ENCODE data around the gene AFG1L. TPM values are rescaled to one million over a fixed set of nuclear protein-coding genes. Genes with fewer than 3 reads are reported as not detected.

Gene AFG1L
- total and polyA plus RNA-seq, 2 experiments from 2014 or later, result 1.2 to 3.5 TPM

DNA sequence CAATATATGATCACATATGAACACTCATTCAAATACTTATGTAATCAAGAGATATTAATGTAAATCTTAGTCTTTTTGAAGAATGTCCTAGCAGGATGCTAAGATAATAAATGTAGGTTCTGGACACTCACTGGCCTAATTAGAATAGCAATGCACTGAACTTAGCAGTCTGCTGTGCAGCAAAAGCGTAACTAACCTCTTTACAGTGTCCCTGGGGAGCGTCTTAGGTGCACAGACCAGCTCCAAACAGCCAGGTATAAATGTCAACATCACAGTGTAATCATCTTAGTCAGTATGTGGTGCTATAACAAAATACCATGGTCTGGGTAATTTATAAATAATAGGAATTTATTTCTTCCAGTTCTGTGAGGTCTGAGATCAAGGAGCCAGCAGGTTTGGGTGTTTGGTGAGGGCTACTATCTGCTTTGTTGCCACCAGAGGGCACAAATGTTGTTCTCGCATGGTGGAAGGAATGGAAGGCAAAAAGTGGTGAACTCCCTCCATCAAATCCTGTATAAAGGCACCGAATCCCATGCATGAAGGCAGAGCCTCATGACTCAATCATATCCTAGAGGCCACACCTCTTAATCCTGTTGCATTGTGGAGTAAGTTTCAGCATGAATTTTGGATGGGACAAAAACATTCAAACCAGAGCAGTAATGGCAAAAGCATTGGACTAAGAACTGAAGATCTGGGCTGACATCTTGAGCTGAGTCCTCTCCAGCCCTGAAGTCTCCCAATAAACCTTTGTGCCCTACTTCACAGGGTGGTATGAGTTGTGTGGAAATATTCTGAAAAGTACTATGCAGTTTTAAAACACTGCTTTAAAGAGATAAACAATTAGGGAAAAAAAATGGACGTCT, 224.1 kb downstream of the AFG1L start:
- Histone ChIP-seq H2AFZ (no peak overlapping the region), H3K9ac (no peak overlapping the region), H3K79me2 (ENCODE audit: insufficient read depth) (no peaks in the 10 kb centered on the region), H3K9me2 (ENCODE audit: insufficient read depth) (no peaks in the 10 kb centered on the region), H3K4me3 (no peak overlapping the region), H3F3A (ENCODE audit: insufficient read depth) (no peaks in the 10 kb centered on the region), H3K27ac (no peak overlapping the region), H3K27me3 (replicated peaks; ENCODE audit: insufficient read depth) (no peaks in the 10 kb centered on the region), H3K4me1 (ENCODE audit: insufficient read depth) (no peaks in the 10 kb centered on the region), H4K20me1 (ENCODE audit: insufficient read depth) (no peaks in the 10 kb centered on the region), H3K36me3 (ENCODE audit: low read depth) (0 out of 2 replicates have a peak, but pooled peaks cover 4% of the 10 kb centered on the region), H3K4me2 (ENCODE audit: unreplicated experiment) (no peak overlapping the region), H3K9me3 (ENCODE audit: low read depth) (no peaks in the 10 kb centered on the region)
- TF ChIP-seq EZH2 (IDR thresholded peaks at IDR 0.05; ENCODE audit: insufficient read depth, poor library complexity, severe bottlenecking), result no peak
- no peak for TF ChIP-seq EZH2phosphoT487 (IDR thresholded peaks at IDR 0.05; ENCODE audit: insufficient read depth, low read depth)
- 79 to 83% methylated on average over 5 of the region's 5 CpGs for WGBS, 2 experiments (ENCODE audit: low coverage in 1 of 2, low lambda C conversion rate in 2 of 2, missing lambda C conversion rate in 2 of 2)
- in situ Hi-C loops (cut with MboI), result no loop called here
- peak; percentile 55 for DNase-seq

DNA sequence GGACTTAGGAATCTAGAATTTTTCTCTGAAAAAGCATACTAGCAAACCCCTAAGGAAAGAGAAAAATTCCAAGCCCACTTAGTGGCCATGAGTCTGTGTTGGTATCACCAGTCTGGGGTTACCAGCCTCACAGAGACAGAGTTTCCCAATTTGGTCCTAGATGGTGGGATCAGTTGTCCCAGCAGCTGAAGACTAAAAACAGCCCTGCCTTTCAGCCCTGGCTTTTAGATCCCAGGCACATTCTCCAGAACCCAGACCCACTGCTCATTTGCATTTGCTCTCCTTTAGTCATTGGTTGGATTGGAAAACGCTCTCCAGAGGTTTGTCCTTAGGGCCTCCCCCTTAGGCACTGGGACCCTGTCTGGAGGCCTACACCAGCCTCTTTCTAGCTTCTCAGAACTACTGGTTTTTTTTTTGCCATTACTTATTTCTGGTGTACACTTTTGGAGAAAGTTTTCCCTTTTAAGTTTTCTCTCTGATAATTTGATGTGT, 226.8 kb downstream of the AFG1L start:
- Histone ChIP-seq H3K4me3 (no peak overlapping the region), H4K20me1 (ENCODE audit: insufficient read depth) (no peaks in the 10 kb centered on the region), H3K9me2 (ENCODE audit: insufficient read depth) (no peaks in the 10 kb centered on the region), H3F3A (ENCODE audit: insufficient read depth) (no peaks in the 10 kb centered on the region), H2AFZ (no peak overlapping the region), H3K27ac (no peak overlapping the region), H3K4me1 (ENCODE audit: insufficient read depth) (no peaks in the 10 kb centered on the region), H3K36me3 (ENCODE audit: low read depth) (0 out of 2 replicates have a peak, but pooled peaks cover 4% of the 10 kb centered on the region), H3K9ac (no peak overlapping the region), H3K9me3 (ENCODE audit: low read depth) (no peaks in the 10 kb centered on the region), H3K79me2 (ENCODE audit: insufficient read depth) (no peaks in the 10 kb centered on the region), H3K27me3 (replicated peaks; ENCODE audit: insufficient read depth) (no peaks in the 10 kb centered on the region), H3K4me2 (ENCODE audit: unreplicated experiment) (no peak overlapping the region)
- in situ Hi-C loops (cut with MboI), result loop anchor here (10.0 kb wide), 1 partner anchor 407 kb away; no protein-coding TSS in a partner anchor
- no peak for DNase-seq
- no peak for TF ChIP-seq EZH2phosphoT487 (IDR thresholded peaks at IDR 0.05; ENCODE audit: insufficient read depth, low read depth)
- no peak for TF ChIP-seq EZH2 (IDR thresholded peaks at IDR 0.05; ENCODE audit: insufficient read depth, poor library complexity, severe bottlenecking)
- 95 to 96% methylated on average over 1 of the region's 1 CpG for WGBS, 2 experiments (ENCODE audit: low coverage in 1 of 2, low lambda C conversion rate in 2 of 2, missing lambda C conversion rate in 2 of 2)

DNA sequence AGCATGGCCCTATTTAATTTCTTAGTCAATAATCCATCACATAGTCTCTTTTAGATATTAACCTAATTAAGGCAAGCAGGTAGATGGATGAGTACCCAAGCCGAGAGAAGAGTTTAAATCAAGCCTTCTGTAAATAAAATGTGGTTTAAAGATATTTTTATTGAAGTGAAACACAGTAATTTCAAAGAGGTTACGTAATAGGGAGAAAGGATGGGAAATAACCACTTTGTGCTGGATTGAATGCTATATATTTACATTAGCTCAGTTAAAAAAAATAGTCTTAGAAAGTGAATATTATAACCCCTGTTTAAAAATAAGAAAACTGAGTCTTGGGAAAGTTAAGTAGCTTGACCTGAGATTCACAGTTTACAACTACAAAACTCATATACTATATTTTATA, 228.8 kb downstream of the AFG1L start:
- Histone ChIP-seq H3K9me2 (ENCODE audit: insufficient read depth) (no peaks in the 10 kb centered on the region), H3K27me3 (replicated peaks; ENCODE audit: insufficient read depth) (no peaks in the 10 kb centered on the region), H2AFZ (no peak overlapping the region), H3K36me3 (ENCODE audit: low read depth) (0 out of 2 replicates have a peak, but pooled peaks cover 4% of the 10 kb centered on the region), H4K20me1 (ENCODE audit: insufficient read depth) (no peaks in the 10 kb centered on the region), H3K9me3 (ENCODE audit: low read depth) (no peaks in the 10 kb centered on the region), H3K4me1 (ENCODE audit: insufficient read depth) (no peaks in the 10 kb centered on the region), H3F3A (ENCODE audit: insufficient read depth) (no peaks in the 10 kb centered on the region), H3K79me2 (ENCODE audit: insufficient read depth) (no peaks in the 10 kb centered on the region), H3K27ac (no peak overlapping the region), H3K4me2 (ENCODE audit: unreplicated experiment) (no peak overlapping the region), H3K9ac (no peak overlapping the region), H3K4me3 (no peak overlapping the region)
- in situ Hi-C loops (cut with MboI), result loop anchor here (10.0 kb wide), 1 partner anchor 409 kb away; no protein-coding TSS in a partner anchor
- TF ChIP-seq EZH2phosphoT487 (IDR thresholded peaks at IDR 0.05; ENCODE audit: insufficient read depth, low read depth), result no peak
- no peak for TF ChIP-seq EZH2 (IDR thresholded peaks at IDR 0.05; ENCODE audit: insufficient read depth, poor library complexity, severe bottlenecking)
- 93 to 94% methylated on average over 2 of the region's 2 CpGs for WGBS, 2 experiments (ENCODE audit: low coverage in 1 of 2, low lambda C conversion rate in 2 of 2, missing lambda C conversion rate in 2 of 2)
- no peak for DNase-seq

DNA sequence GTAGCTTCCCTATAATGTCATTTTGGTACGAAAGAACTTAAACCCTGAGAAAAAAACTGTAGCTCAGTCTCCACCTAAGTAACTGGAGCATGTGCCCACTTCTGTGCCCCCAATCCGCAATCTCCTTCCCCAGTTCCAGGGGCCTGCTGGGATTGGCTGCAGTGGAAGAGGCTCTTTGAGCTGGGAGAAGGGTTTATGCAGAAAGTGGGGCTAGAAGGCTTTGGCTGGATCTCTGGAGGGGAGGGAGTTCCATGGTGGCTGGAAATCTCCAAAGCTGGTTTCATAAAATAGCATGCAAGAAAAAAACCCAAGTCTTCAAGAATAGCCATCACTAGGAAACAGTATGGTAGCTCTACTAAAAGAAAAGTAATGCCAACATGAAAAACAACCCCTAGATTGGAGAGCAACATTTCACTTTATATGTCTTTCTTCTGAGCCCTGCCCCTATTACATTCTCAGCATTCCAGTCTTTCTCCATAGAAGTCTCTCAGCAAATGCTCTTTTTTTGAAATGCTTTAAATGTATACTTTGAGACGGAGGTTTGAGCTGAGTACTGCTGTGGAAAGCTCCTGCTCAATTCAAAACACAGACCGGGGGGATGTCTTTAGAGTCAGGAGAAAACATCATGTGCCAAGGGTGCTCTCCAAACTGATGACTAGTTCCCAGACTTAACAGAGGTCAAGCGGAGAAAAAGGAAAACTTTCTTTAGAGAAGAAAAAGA, 229.8 kb downstream of the AFG1L start:
- no peak overlapping the region for H3K9ac ChIP-seq
- TF ChIP-seq EZH2 (IDR thresholded peaks at IDR 0.05; ENCODE audit: insufficient read depth, poor library complexity, severe bottlenecking), result no peak
- TF ChIP-seq EZH2phosphoT487 (IDR thresholded peaks at IDR 0.05; ENCODE audit: insufficient read depth, low read depth), result no peak
- H3K4me3 ChIP-seq, result no peak overlapping the region
- no peaks in the 10 kb centered on the region for H3K9me2 ChIP-seq (ENCODE audit: insufficient read depth)
- H3K9me3 ChIP-seq (ENCODE audit: low read depth), result no peaks in the 10 kb centered on the region
- no peak overlapping the region for H2AFZ ChIP-seq
- H4K20me1 ChIP-seq (ENCODE audit: insufficient read depth), result no peaks in the 10 kb centered on the region
- WGBS, 2 experiments (ENCODE audit: low coverage in 1 of 2, low lambda C conversion rate in 2 of 2, missing lambda C conversion rate in 2 of 2), result 81 to 89% methylated on average over 5 of the region's 5 CpGs
- peak; percentile 8 for DNase-seq
- H3K36me3 ChIP-seq (ENCODE audit: low read depth), result 0 out of 2 replicates have a peak, but pooled peaks cover 4% of the 10 kb centered on the region
- no peaks in the 10 kb centered on the region for H3K79me2 ChIP-seq (ENCODE audit: insufficient read depth)
- no peaks in the 10 kb centered on the region for H3K4me1 ChIP-seq (ENCODE audit: insufficient read depth)
- H3K27me3 ChIP-seq (replicated peaks; ENCODE audit: insufficient read depth), result no peaks in the 10 kb centered on the region
- H3F3A ChIP-seq (ENCODE audit: insufficient read depth), result no peaks in the 10 kb centered on the region
- no peak overlapping the region for H3K4me2 ChIP-seq (ENCODE audit: unreplicated experiment)
- no peak overlapping the region for H3K27ac ChIP-seq
- in situ Hi-C loops (cut with MboI), result loop anchor here (5.0 to 25.0 kb wide), 3 partner anchors 410 to 888 kb away; no protein-coding TSS in a partner anchor
